ENCODE data around the gene CDC45.

DNA sequence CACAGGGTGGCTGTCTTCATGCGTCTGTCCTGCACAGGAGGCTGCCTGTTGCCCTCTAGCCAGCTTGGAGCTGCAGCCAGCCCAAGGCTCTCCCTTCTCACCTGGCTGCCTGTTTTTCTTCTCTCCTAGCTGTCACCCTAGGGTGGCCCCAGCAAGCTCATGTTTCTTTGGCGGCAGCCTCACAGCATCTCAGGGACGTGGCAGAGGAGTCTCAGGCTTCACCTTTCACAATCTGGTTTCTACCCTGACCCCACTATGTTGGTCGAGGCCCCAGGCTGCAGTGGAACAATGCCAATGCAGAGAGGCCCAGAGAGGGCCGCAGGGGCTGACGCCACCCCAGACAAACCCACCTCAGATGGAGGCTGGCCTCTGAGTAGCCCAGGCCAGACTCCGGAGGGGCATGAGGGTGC, 47.0 kb downstream of the CDC45 start:
- TF ChIP-seq, protein P1, sequence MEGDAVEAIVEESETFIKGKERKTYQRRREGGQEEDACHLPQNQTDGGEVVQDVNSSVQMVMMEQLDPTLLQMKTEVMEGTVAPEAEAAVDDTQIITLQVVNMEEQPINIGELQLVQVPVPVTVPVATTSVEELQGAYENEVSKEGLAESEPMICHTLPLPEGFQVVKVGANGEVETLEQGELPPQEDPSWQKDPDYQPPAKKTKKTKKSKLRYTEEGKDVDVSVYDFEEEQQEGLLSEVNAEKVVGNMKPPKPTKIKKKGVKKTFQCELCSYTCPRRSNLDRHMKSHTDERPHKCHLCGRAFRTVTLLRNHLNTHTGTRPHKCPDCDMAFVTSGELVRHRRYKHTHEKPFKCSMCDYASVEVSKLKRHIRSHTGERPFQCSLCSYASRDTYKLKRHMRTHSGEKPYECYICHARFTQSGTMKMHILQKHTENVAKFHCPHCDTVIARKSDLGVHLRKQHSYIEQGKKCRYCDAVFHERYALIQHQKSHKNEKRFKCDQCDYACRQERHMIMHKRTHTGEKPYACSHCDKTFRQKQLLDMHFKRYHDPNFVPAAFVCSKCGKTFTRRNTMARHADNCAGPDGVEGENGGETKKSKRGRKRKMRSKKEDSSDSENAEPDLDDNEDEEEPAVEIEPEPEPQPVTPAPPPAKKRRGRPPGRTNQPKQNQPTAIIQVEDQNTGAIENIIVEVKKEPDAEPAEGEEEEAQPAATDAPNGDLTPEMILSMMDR (IDR thresholded peaks at IDR 0.05): no peak
- no peak for TF ChIP-seq EZH2phosphoT487 (IDR thresholded peaks at IDR 0.05)

Data from neural progenitor cell (in vitro differentiated cells).